Naive thymus-derived CD4-positive, alpha-beta T cell (primary cell): ENCODE results near the gene PIM3. TPM values are rescaled to one million over a fixed set of nuclear protein-coding genes. Genes with fewer than 3 reads are reported as not detected.
A peak's percentile ranks its signal among the peaks of the same experiment; 100 is the strongest.

Source experiments
- ATAC-seq: fragments of 150-1000 bp; cut with Tn5 transposase; 2 replicates; pipeline ENCODE4 v1.10.0; 2021; ENCODE audit warnings: mild to moderate bottlenecking, moderate library complexity
- CTCF ChIA-PET: fragments of 350-600 bp; sonication (Branson Sonifier 250); formaldehyde crosslinking; loops from one replicate; lab custom pipeline; 2021; ENCODE audit warnings: antibody characterized with exemption; lab: Charles Lee
- POLR2A ChIA-PET: fragments of 350-600 bp; sonication (Branson Sonifier 250); formaldehyde crosslinking; loops from one replicate; lab custom pipeline; 2021; ENCODE audit warnings: antibody characterized with exemption, inconsistent platforms; lab: Charles Lee
- DNase-seq, 9 donors: peaks; one replicate each; pipeline versions ENCODE4 v3.0.0 to v3.0.0-alpha.2; 2020 to 2022; ENCODE audit warnings: mixed read lengths in 1 of 9
- H3K27ac ChIP-seq: one replicate; pipeline ENCODE4 v1.7.0; 2013; ENCODE audit warnings: mild to moderate bottlenecking, low read depth, low read length, moderate library complexity
- H3K27me3 ChIP-seq, 2 donors: one replicate each; pipeline ENCODE4 v1.7.0; 2013; ENCODE audit warnings: low read length in 2 of 2, mild to moderate bottlenecking in 2 of 2, moderate library complexity in 2 of 2; ENCODE audit not compliant: control insufficient read depth in 2 of 2, insufficient read depth in 2 of 2
- H3K36me3 ChIP-seq, 3 experiments: 1 replicate in 2 of 3; 2 replicates in 1 of 3; pipeline ENCODE4 v1.7.0; 2013; ENCODE audit warnings: low read length in 3 of 3, mild to moderate bottlenecking in 3 of 3, moderate library complexity in 1 of 3; ENCODE audit not compliant: insufficient read depth in 3 of 3, control insufficient read depth in 2 of 3
- H3K4me1 ChIP-seq, 2 donors: one replicate each; pipeline ENCODE4 v1.7.0; 2013; ENCODE audit warnings: low read length in 2 of 2, mild to moderate bottlenecking in 2 of 2, moderate library complexity in 1 of 2; ENCODE audit not compliant: control insufficient read depth in 2 of 2, insufficient read depth in 2 of 2
- H3K4me3 ChIP-seq: 2 replicates; pipeline ENCODE4 v1.7.0; 2013; ENCODE audit warnings: mild to moderate bottlenecking, low read length
- H3K9me3 ChIP-seq, 3 experiments: 1 replicate in 2 of 3; 2 replicates in 1 of 3; pipeline ENCODE4 v1.7.0; 2013; ENCODE audit warnings: low read length in 3 of 3; ENCODE audit not compliant: control insufficient read depth in 2 of 3
- H3K27ac Mint-ChIP-seq, 9 donors: one replicate each; pipeline ENCODE4 v1.8.0; 2020 to 2022; ENCODE audit warnings: mixed read lengths in 9 of 9, mild to moderate bottlenecking in 8 of 9, moderate library complexity in 5 of 9, inconsistent platforms in 2 of 9
- H3K27me3 Mint-ChIP-seq, 5 donors: one replicate each; pipeline ENCODE4 v1.8.0; 2021 to 2022; ENCODE audit warnings: mixed read lengths in 5 of 5, mild to moderate bottlenecking in 1 of 5
- H3K36me3 Mint-ChIP-seq, 5 donors: one replicate each; pipeline ENCODE4 v1.8.0; 2020 to 2022; ENCODE audit warnings: mixed read lengths in 5 of 5, mild to moderate bottlenecking in 3 of 5, inconsistent platforms in 1 of 5
- H3K4me1 Mint-ChIP-seq, 7 donors: one replicate each; pipeline ENCODE4 v1.8.0; 2020 to 2022; ENCODE audit warnings: mixed read lengths in 7 of 7, mild to moderate bottlenecking in 3 of 7, inconsistent platforms in 1 of 7
- H3K4me3 Mint-ChIP-seq, 10 donors: one replicate each; pipeline ENCODE4 v1.8.0; 2020 to 2022; ENCODE audit warnings: mild to moderate bottlenecking in 10 of 10, mixed read lengths in 10 of 10, moderate library complexity in 6 of 10, inconsistent platforms in 2 of 10
- H3K9me3 Mint-ChIP-seq, 11 donors: one replicate each; pipeline ENCODE4 v1.8.0; 2020 to 2022; ENCODE audit warnings: mixed read lengths in 11 of 11, mild to moderate bottlenecking in 4 of 11, inconsistent platforms in 1 of 11, moderate library complexity in 1 of 11
- intact Hi-C, 2 donors: fragments of 100-400 bp; cut with micrococcal nuclease; formaldehyde crosslinking; loops; one replicate each; pipeline ENCODE4 v1.15.1; 2023
- polyA plus RNA-seq, 2 donors: library from polyadenylated mRNA; unstranded; fragments of 300-500 nt; fragmentation: Illumina TruSeq; gene quantifications; one replicate each; pipeline ENCODE4 v1.2.3, GENCODE V29; 2021
- total RNA-seq, 6 experiments: library from RNA in 5 of 6; stranded (reverse) in 5 of 6; gene quantifications; 1 replicate in 5 of 6; 2 replicates in 1 of 6; pipeline ENCODE4 v1.2.3 and lab custom pipeline; 2021 to 2026

PIM3 gene
- total and polyA plus RNA-seq, 7 experiments from 2014 or later = 21.3 to 164 (median 54.6) TPM

GRCh38 chr22:49969751-49970527 is 9.4 kb downstream of the PIM3 start:
- peaks cover 10 to 19% of the 10 kb centered on the region in 2 donors for H3K4me1 ChIP-seq
- H3K4me3 ChIP-seq = no peak overlapping the region
- no peaks in the 10 kb centered on the region for H3K27me3 ChIP-seq
- peaks cover 7 to 33% (median 16%) of the 10 kb centered on the region in 7 donors for H3K4me1 Mint-ChIP-seq
- H3K36me3 Mint-ChIP-seq = no peaks in the 10 kb centered on the region
- intact Hi-C loops = loop anchor here (2.0 to 10.0 kb wide), 7 partner anchors 23 to 565 kb away; partner anchors contain the start of gene TYMP (in 1 of the 2)
- DNase-seq (peak in 1 of 9 donors; percentile 27), ATAC-seq (peak; percentile 0)
- H3K27ac ChIP-seq = no peak overlapping the region
- ChIA-PET CTCF (no interaction called here), POLR2A (interaction anchor here (1.2 to 2.9 kb wide), 3 partner anchors 8 to 40 kb away, joined by 3 to 33 read pairs (median 5); partner anchors contain the start of gene PIM3)
- peaks cover 0 to under 1% (median 0%) of the 10 kb centered on the region in 3 experiments for H3K36me3 ChIP-seq
- H3K27me3 Mint-ChIP-seq = no peaks in the 10 kb centered on the region
- no peaks in the 10 kb centered on the region for H3K9me3 Mint-ChIP-seq
- H3K27ac Mint-ChIP-seq = peak overlapping the region; percentile 83 to 96 (median 92)
- no peaks in the 10 kb centered on the region for H3K9me3 ChIP-seq
- peak overlapping the region in 8 of 10 donors; percentile 7 to 90 (median 84) for H3K4me3 Mint-ChIP-seq

GRCh38 chr22:49970528-49971231 is 10.1 kb downstream of the PIM3 start:
- no peaks in the 10 kb centered on the region for H3K27me3 ChIP-seq
- DNase-seq (peak; percentile 73 to 96 (median 81)), ATAC-seq (peak; percentile 87)
- peaks cover 15 to 24% of the 10 kb centered on the region in 2 donors for H3K4me1 ChIP-seq
- no peaks in the 10 kb centered on the region for H3K36me3 ChIP-seq
- no peaks in the 10 kb centered on the region for H3K9me3 ChIP-seq
- ChIA-PET CTCF (no interaction called here), POLR2A (interaction anchor here (0.7 to 2.9 kb wide), 7 partner anchors 9 to 37 kb away, joined by 3 to 33 read pairs (median 3); partner anchors contain the start of gene PIM3)
- Mint-ChIP-seq H3K4me3 (peak overlapping the region; percentile 81 to 90 (median 84)), H3K27ac (peak overlapping the region; percentile 83 to 96 (median 92)), H3K36me3 (no peaks in the 10 kb centered on the region), H3K4me1 (peaks cover 12 to 38% (median 21%) of the 10 kb centered on the region in 7 donors), H3K27me3 (no peaks in the 10 kb centered on the region), H3K9me3 (peaks cover 0 to 2% (median 0%) of the 10 kb centered on the region in 11 donors)
- intact Hi-C loops = loop anchor here (2.0 to 10.0 kb wide), 5 partner anchors 22 to 106 kb away; no protein-coding TSS in a partner anchor
- peak overlapping the region; percentile 30 for H3K27ac ChIP-seq
- H3K4me3 ChIP-seq = peak overlapping the region; percentile 53

GRCh38 chr22:49971232-49972162 is 10.9 kb downstream of the PIM3 start:
- Mint-ChIP-seq H3K9me3 (peaks cover 0 to 2% (median 0%) of the 10 kb centered on the region in 11 donors), H3K4me1 (peaks cover 18 to 36% (median 27%) of the 10 kb centered on the region in 7 donors), H3K27me3 (no peaks in the 10 kb centered on the region), H3K27ac (peak overlapping the region in 8 of 9 donors; percentile 83 to 96 (median 92)), H3K4me3 (peak overlapping the region; percentile 81 to 90 (median 84)), H3K36me3 (no peaks in the 10 kb centered on the region)
- DNase-seq = peak in 2 of 9 donors; percentile 9 to 74
- intact Hi-C loops = loop anchor here (2.0 to 10.0 kb wide), 5 partner anchors 21 to 107 kb away; no protein-coding TSS in a partner anchor
- ATAC-seq = peak; percentile 37
- ChIA-PET CTCF (no interaction called here), POLR2A (interaction anchor here (0.8 to 2.9 kb wide), 6 partner anchors 10 to 38 kb away, joined by 3 to 33 read pairs (median 4); partner anchors contain the start of gene PIM3)
- Histone ChIP-seq H3K27me3 (no peaks in the 10 kb centered on the region), H3K4me1 (peaks cover 16 to 26% of the 10 kb centered on the region in 2 donors), H3K27ac (peak overlapping the region; percentile 30), H3K36me3 (no peaks in the 10 kb centered on the region), H3K9me3 (no peaks in the 10 kb centered on the region), H3K4me3 (peak overlapping the region; percentile 53)

- Mint-ChIP-seq H3K4me1 (peaks cover 22 to 38% (median 28%) of the 10 kb centered on the region in 7 donors), H3K27me3 (no peaks in the 10 kb centered on the region), H3K27ac (no peak overlapping the region), H3K4me3 (no peak overlapping the region), H3K36me3 (no peaks in the 10 kb centered on the region), H3K9me3 (peaks cover 0 to 2% (median 0%) of the 10 kb centered on the region in 11 donors)
- Histone ChIP-seq H3K36me3 (no peaks in the 10 kb centered on the region), H3K27me3 (no peaks in the 10 kb centered on the region), H3K4me1 (peaks cover 16 to 28% of the 10 kb centered on the region in 2 donors), H3K9me3 (no peaks in the 10 kb centered on the region), H3K4me3 (no peak overlapping the region), H3K27ac (no peak overlapping the region)
- intact Hi-C loops = loop anchor here (10.0 kb wide), 2 partner anchors 62 to 108 kb away; no protein-coding TSS in a partner anchor
- ATAC-seq (no peak), DNase-seq (peak in 3 of 9 donors; percentile 7 to 32 (median 19))
- POLR2A ChIA-PET = interaction anchor here (1.8 to 2.9 kb wide), 3 partner anchors 11 to 36 kb away, joined by 5 to 33 read pairs (median 11); partner anchors contain the start of gene PIM3
- CTCF ChIA-PET = no interaction called here
These were observed 11.8 kb downstream of the PIM3 start for GRCh38 chr22:49972163-49973017.

GRCh38 chr22:49973018-49973961 is 12.7 kb downstream of the PIM3 start:
- H3K27ac Mint-ChIP-seq = no peak overlapping the region
- no peaks in the 10 kb centered on the region for H3K9me3 ChIP-seq
- CTCF ChIA-PET = no interaction called here
- H3K27me3 ChIP-seq = no peaks in the 10 kb centered on the region
- no peaks in the 10 kb centered on the region for H3K27me3 Mint-ChIP-seq
- H3K27ac ChIP-seq = no peak overlapping the region
- H3K4me3 ChIP-seq = no peak overlapping the region
- H3K4me1 ChIP-seq = peaks cover 16 to 28% of the 10 kb centered on the region in 2 donors
- H3K9me3 Mint-ChIP-seq = peaks cover 0 to 2% (median 0%) of the 10 kb centered on the region in 11 donors
- POLR2A ChIA-PET = no interaction called here
- ATAC-seq (no peak), DNase-seq (peak in 1 of 9 donors; percentile 7)
- peaks cover 22 to 31% (median 24%) of the 10 kb centered on the region in 7 donors for H3K4me1 Mint-ChIP-seq
- intact Hi-C loops = loop anchor here (10.0 kb wide), 2 partner anchors 62 to 108 kb away; no protein-coding TSS in a partner anchor
- H3K36me3 Mint-ChIP-seq = no peaks in the 10 kb centered on the region
- no peak overlapping the region for H3K4me3 Mint-ChIP-seq
- H3K36me3 ChIP-seq = no peaks in the 10 kb centered on the region
